HUES6 (cell line): ENCODE data around the gene ERMP1.
"Not testable (repeated sequence)": the region's sequence is repeated elsewhere in the genome, so short reads cannot be mapped to it uniquely, and the experiment has no call there.

Experiments
- H3K27ac ChIP-seq: 2 replicates; pipeline ENCODE4 v1.7.0; 2013; ENCODE audit warnings: low read depth, mild to moderate bottlenecking, low read length, inconsistent platforms
- H3K27me3 ChIP-seq: 2 replicates; pipeline ENCODE4 v1.6.1; 2013; ENCODE audit warnings: low read length; ENCODE audit not compliant: control insufficient read depth, insufficient read depth
- H3K36me3 ChIP-seq: 2 replicates; pipeline ENCODE4 v1.6.1; 2013; ENCODE audit warnings: low read length; ENCODE audit not compliant: control insufficient read depth, insufficient read depth
- H3K4me1 ChIP-seq: 2 replicates; pipeline ENCODE4 v1.6.1; 2013; ENCODE audit warnings: low read length; ENCODE audit not compliant: control insufficient read depth, insufficient read depth
- H3K4me3 ChIP-seq: 2 replicates; pipeline ENCODE4 v1.5.1; 2013; ENCODE audit warnings: low read depth, low read length
- H3K9ac ChIP-seq: one replicate; pipeline ENCODE4 v1.6.1; 2013; ENCODE audit warnings: mild to moderate bottlenecking, low read length
- H3K9me3 ChIP-seq: 2 replicates; pipeline ENCODE4 v1.6.1; 2013; ENCODE audit warnings: low read depth, low read length; ENCODE audit not compliant: control insufficient read depth, insufficient read depth

Gene ERMP1

DNA sequence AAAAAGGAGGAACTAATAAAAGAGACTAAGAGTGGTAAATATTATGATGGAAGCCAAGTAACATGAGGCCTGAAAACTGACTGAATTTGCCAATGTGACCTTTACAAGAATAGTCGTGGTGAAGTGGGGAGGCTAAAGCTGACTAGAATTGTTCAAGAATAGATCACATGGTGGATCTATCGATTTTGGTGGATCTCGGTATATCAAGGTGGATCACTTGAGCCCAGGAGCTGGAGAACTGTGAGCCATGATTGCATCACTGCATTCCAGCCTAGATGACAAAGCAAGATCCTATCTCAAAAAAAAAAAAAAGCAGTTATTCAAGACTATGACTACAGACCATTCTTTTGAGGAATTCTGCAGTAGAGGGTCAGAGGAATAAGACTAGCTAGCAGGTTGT, 15.1 kb downstream of the ERMP1 start:
- Histone ChIP-seq H3K9ac (no peak overlapping the region), H3K4me3 (no peak overlapping the region), H3K4me1 (no peaks in the 10 kb centered on the region), H3K27ac (no peak overlapping the region), H3K9me3 (no peaks in the 10 kb centered on the region), H3K27me3 (no peaks in the 10 kb centered on the region), H3K36me3 (peaks cover 3% of the 10 kb centered on the region)

GRCh38 chr9:5815461-5815860, 17.5 kb downstream of the ERMP1 start:
- Histone ChIP-seq H3K27ac (no peak overlapping the region), H3K36me3 (peaks cover 9% of the 10 kb centered on the region; the same call in 1 of the 2 replicates), H3K9ac (no peak overlapping the region), H3K27me3 (no peaks in the 10 kb centered on the region), H3K4me3 (no peak overlapping the region), H3K9me3 (no peaks in the 10 kb centered on the region), H3K4me1 (no peaks in the 10 kb centered on the region)

GRCh38 chr9:5813824-5814223, 19.1 kb downstream of the ERMP1 start:
- no peaks in the 10 kb centered on the region for H3K4me1 ChIP-seq
- no peak overlapping the region for H3K9ac ChIP-seq
- H3K36me3 ChIP-seq, result peaks cover 18% of the 10 kb centered on the region
- H3K4me3 ChIP-seq, result no peak overlapping the region
- no peaks in the 10 kb centered on the region for H3K27me3 ChIP-seq
- H3K9me3 ChIP-seq, result no peaks in the 10 kb centered on the region
- H3K27ac ChIP-seq, result no peak overlapping the region

GRCh38 chr9:5811751-5812150, 21.2 kb downstream of the ERMP1 start:
- no peaks in the 10 kb centered on the region for H3K9me3 ChIP-seq
- peaks cover 21% of the 10 kb centered on the region for H3K36me3 ChIP-seq
- no peak overlapping the region for H3K4me3 ChIP-seq
- no peaks in the 10 kb centered on the region for H3K27me3 ChIP-seq
- no peaks in the 10 kb centered on the region for H3K4me1 ChIP-seq
- no peak overlapping the region for H3K9ac ChIP-seq
- H3K27ac ChIP-seq, result no peak overlapping the region

GRCh38 chr9:5805478-5805877, 27.4 kb downstream of the ERMP1 start:
- Histone ChIP-seq H3K9ac (no peak overlapping the region), H3K27me3 (no peaks in the 10 kb centered on the region), H3K27ac (no peak overlapping the region), H3K4me3 (no peak overlapping the region), H3K36me3 (peaks cover 16% of the 10 kb centered on the region), H3K4me1 (no peaks in the 10 kb centered on the region), H3K9me3 (no peaks in the 10 kb centered on the region)

- H3K9me3 ChIP-seq, result no peaks in the 10 kb centered on the region
- 0 out of 2 replicates have a peak, but pooled peaks cover 4% of the 10 kb centered on the region for H3K36me3 ChIP-seq
- H3K9ac ChIP-seq, result no peak overlapping the region
- H3K4me1 ChIP-seq, result no peaks in the 10 kb centered on the region
- no peak overlapping the region for H3K4me3 ChIP-seq
- no peaks in the 10 kb centered on the region for H3K27me3 ChIP-seq
- no peak overlapping the region for H3K27ac ChIP-seq
Measured at GRCh38 chr9:5801739-5802113, 31.2 kb downstream of the ERMP1 start.

GRCh38 chr9:5800969-5801738, 31.8 kb downstream of the ERMP1 start:
- no peak overlapping the region for H3K9ac ChIP-seq
- no peak overlapping the region for H3K27ac ChIP-seq
- H3K9me3 ChIP-seq, result no peaks in the 10 kb centered on the region
- H3K27me3 ChIP-seq, result no peaks in the 10 kb centered on the region
- no peaks in the 10 kb centered on the region for H3K4me1 ChIP-seq
- H3K4me3 ChIP-seq, result no peak overlapping the region
- 0 out of 2 replicates have a peak, but pooled peaks cover 4% of the 10 kb centered on the region for H3K36me3 ChIP-seq

DNA sequence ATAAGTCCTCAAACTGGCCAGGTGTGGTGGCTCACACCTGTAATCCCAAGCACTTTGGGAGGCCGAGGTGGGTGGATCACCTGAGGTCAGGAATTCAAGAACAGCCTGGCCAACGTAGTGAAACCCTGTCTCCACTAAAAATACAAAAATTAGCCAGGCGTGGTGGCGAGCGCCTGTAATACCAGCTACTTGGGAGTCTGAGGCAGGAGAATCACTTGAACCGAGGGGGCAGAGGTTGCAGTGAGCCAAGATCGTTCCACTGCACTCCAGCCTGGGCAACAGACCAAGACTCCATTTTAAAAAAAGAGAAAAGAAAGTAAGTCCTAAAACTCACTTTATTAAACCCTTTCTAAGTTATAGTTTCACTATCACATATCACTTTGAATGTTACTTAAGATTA, 32.5 kb downstream of the ERMP1 start:
- H3K27me3 ChIP-seq, H3K36me3 ChIP-seq, H3K9me3 ChIP-seq, H3K4me1 ChIP-seq, H3K27ac ChIP-seq, H3K4me3 ChIP-seq, H3K9ac ChIP-seq: not testable (repeated sequence)

DNA sequence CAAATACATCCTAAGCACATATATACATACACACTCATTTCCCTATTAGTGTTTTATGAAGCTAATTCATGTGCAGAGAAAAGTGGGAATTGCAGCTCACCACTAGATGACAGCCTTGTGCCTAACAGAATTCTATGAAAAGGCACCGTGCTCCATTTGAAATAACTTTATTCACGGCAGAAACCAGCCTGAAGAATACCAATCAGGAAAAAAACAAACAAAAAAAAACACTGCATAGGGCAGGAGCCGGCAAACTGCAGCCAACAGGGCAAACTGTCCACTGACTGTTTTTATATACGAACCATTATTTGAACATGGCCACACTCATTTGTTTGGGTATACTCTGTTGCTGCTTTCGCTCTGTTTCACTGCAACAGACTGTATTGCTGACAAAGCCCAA, 33.6 kb downstream of the ERMP1 start:
- H3K9me3 ChIP-seq, result no peaks in the 10 kb centered on the region
- no peak overlapping the region for H3K27ac ChIP-seq
- H3K4me3 ChIP-seq, result no peak overlapping the region
- H3K4me1 ChIP-seq, result no peaks in the 10 kb centered on the region
- H3K27me3 ChIP-seq, result no peaks in the 10 kb centered on the region
- no peaks in the 10 kb centered on the region for H3K36me3 ChIP-seq
- no peak overlapping the region for H3K9ac ChIP-seq

GRCh38 chr9:5798581-5798980, 34.3 kb downstream of the ERMP1 start:
- no peaks in the 10 kb centered on the region for H3K4me1 ChIP-seq
- H3K4me3 ChIP-seq, result no peak overlapping the region
- H3K27me3 ChIP-seq, result no peaks in the 10 kb centered on the region
- H3K36me3 ChIP-seq, result no peaks in the 10 kb centered on the region
- H3K27ac ChIP-seq, result no peak overlapping the region
- H3K9me3 ChIP-seq, result no peaks in the 10 kb centered on the region
- no peak overlapping the region for H3K9ac ChIP-seq

- Histone ChIP-seq H3K27ac (no peak overlapping the region), H3K9ac (no peak overlapping the region), H3K4me3 (no peak overlapping the region), H3K9me3 (no peaks in the 10 kb centered on the region), H3K36me3 (no peaks in the 10 kb centered on the region), H3K27me3 (no peaks in the 10 kb centered on the region), H3K4me1 (no peaks in the 10 kb centered on the region)
Measured at GRCh38 chr9:5796298-5796697, 36.6 kb downstream of the ERMP1 start.
